Kasumi-1 (cell line): ENCODE results near the gene UTRN.

Experiments used
- DNase-seq, 2 experiments: peaks; one replicate each; lab custom pipeline; 2025; lab: John Stamatoyannopoulos, UW

UTRN gene

DNA sequence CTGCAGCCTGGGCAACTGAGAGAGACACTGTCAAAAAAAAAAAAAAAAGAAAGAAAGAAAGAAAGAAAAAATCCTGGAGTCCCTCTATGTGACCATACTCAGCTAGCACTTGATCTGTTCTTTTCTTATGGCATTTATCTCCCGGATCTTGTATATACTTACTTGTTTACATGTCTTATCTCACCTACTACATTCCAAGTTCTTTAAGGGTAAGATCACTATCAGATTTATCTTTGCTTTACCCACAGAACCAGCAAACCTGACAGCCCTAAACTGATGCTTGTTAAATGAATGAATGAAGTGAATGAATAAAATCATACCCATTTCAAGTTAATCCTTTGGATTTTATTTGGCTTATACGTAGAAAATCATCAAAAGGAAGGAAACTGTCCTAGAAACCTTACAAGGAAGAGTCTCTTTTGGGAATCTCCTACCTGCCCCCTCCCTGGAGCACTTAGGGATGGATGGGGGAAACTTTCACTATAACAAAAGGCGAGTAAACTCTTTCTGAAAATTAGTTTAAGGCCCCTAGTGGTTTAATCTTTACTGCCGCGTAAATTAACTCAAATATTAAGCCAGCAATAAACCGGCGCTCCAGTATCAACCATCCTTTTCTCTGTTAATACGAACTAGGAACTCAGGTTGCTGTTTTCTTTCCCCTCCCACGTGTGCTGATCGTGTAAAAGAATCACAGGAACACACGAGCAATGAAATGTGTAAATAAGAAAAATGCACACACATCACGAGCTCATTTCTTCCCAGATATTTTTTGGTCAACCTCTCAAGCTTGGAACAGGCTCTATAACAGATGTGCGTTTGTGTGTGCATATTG, 1.3 kb upstream of the UTRN start:
- DNase-seq: peak in 1 of 2 experiments; percentile 55

DNA sequence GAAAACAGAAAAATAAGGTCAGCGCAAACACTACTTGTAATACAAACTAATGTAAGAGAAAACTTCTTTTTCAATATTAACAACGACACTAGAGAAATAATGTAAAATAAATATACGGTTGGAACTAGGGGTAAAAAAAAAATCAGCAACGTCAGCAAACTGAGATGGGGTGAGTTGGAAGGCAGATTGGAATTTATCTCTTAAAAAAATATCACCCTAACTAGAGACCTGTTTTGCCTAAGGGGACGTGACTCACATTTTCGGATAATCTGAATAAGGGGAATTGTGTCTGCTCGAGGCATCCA, 705 bp upstream of the UTRN start:
- no peak for DNase-seq

DNA sequence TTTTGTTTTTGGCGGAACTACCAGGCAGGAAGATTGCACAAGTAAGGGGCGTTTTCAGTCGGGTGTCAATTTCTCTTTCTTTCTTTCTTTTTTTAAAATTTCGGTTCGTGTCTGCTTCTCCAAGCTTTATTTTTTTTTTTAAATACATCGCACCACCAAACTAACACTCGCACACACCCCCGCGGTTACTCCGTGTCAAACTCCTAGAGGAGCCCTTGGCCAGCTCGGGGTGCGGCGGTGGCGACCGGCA, 338 bp downstream of the UTRN start:
- DNase-seq: no peak

DNA sequence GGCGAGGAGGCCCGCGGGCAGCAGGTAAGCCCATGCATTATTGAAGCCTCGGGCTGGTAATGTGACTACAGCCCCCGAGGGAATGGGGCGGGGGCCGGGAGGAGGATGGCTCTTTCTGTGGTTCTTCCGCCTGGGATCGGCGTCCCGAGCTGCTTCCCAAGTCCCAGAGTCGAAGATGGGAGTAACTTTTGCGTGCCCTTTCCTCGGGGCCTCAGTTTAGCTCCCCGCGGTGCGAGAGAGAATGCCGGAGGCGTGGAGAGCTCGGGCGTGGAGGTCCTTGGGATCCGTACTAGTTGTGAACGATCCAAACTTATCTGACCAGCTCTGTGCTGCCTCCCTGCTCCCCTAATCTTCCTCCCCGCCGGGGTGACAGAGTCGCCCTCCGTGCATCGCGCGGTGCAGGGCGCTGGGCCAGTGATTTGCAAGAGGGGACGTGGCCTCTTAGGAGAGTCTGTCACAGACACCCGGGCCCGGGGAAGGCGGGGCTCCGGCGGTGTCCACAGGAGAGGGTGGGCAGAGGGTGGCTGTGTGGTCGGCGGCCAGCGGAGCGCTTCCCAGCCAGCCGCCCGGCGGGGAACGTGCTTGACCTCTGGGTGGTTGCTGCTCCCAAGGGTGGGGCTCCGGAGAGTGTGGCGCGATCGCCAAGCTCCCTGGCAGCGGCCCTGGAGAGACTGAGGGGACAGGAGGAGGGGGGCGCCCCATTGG, 815 bp downstream of the UTRN start:
- DNase-seq: peak in 1 of 2 experiments; percentile 36

DNA sequence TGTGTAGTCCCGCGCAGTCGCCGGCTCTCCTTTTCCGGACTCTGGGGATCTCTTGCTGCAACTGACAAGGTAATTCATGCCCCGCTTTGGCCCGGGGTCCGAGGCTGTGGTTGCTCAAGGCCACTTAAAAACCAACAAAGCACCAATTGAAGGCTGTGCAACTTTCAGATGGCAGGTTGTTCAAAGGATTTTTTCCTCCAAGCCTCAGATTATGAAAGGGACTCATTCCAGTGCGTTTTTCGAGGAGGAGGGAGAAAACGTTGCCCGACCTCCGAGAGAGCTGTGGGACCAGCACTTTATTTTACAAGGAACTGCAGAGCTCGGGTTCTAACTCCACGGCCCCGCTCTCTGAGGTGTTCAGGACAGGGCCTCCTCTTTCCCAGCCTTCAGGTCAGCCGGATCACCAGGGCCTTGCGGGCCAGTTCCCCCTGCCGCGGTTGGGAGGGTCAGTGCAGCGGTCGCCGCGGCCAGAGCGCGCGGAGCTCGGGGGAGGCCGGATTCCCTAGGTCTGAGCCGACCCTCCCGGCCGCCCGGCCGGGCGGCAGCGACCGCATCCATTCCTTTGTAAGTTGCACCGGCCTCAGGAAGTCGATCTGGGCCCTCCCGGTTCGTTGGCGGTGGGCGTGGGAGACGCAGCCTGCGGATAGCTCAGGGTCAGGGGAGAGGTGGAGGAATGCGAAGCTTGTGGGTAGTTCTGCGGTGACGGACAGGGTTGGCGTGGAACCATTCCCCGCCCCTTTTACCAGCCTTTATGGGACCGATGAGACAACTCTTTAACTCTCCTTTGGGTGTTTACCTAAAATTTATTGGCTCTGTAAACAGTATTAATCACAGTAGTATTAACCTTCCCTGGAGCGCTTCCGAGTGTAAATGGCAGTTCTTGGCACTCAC, 1.6 kb downstream of the UTRN start:
- peak; percentile 29 to 47 for DNase-seq

DNA sequence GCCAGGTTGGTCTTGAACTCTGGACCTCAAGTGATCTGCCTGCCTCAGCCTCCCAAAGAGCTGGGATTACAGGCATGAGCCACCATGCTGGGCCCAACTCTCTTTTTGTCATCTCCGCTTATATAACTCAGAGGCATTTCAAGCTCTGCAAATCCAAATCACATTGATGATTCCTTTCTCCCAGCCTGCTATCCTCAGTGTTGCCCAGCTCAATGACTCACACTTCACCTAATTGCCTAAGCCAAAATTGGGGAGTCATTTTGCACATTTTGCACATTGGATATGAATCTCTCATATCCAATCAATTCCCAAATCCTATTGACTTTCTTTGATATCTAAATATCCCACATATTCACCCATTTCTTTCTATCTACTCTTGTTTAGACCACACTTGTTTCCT, 3.9 kb downstream of the UTRN start:
- no peak for DNase-seq

DNA sequence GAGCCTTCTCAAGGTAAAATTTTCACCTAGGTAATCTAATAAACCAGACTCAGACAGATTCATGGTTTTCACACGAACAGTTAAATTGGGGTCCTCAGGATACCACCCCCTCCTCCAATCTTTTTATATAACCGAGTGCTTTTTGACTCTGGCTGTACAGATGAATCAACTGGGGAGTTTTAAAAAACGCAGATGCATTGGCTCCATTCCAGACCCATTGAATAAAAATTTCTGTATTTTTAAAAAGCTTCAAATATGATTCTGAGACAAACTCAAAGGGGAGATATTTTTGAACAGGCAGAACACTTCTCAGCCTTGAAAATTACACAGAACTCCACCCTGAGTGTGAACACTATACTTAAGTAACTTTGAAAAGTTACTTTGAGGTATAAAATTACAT, 7.2 kb downstream of the UTRN start:
- no peak for DNase-seq

DNA sequence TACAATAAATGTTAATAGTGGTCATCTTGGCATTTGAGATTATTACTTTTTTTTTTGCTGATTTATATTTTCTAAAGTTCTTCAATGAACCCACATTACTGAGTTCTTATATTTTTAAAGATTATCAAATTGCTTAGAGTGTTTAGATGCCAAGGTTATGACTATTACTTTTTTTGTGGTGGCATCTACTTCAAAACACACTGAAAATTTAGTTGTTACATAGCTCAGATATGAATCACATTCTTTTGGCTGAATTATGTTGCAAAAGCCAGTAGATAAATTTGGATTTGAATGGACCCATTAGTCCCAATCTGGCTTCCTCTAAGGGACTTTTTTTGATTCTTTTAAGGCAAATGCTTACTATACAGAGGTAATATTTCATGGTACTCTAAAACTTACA, 8.9 kb downstream of the UTRN start:
- no peak for DNase-seq

DNA sequence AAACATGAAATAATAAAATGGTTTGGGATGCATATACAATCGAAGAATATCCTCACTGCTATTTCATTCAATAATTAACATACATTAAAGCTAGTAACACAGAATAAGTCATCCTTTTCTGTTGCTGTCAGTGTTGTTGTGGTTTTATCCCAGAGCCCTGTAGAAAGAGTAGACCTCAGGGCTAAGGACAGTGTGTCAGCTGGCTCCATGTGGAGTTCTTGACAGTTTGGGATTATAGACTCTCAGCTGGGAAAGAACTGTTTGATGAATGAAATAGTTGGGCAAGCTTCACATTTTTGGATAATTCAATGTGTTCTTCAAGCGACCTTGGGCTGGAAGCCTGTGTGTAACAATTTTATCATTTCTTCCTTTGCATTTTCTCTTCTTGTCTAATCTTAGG, 10.1 kb downstream of the UTRN start:
- DNase-seq: no peak

DNA sequence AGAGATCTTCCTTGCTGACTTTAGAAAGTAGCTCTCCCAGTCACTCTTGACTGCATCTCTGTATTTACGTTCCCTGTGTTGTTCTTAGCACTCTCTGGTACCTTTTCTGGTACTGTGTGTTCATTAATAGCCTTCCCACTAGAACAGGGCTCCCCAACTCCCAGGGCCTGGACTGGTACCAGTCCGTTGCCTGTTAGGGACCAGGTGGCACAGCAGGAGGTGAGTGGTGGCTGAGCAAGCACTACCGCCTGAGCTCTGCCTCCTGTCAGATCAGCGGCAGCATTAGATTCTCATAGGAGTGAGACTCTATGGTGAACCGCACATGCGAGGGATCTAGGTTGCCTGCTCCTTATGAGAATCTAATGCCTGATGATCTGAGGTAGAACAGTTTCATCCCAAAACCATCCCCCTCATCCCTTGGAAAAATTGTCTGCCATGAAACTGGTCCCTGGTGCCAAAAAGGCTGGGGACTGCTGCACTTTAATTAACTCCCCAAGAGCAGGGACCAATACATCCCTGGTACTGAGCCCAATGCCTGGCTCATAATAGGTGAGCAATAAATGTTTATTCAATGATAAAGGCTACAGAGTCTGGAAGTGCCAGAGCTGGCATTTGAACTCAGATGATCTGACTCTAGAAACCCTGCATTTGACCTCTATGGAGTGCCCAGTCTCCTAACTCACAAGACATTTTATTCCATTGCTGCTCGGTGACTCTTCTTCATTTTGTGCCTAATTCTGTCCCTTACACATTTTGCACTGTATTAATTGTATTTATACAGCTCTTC, 11.0 kb downstream of the UTRN start:
- DNase-seq: no peak

DNA sequence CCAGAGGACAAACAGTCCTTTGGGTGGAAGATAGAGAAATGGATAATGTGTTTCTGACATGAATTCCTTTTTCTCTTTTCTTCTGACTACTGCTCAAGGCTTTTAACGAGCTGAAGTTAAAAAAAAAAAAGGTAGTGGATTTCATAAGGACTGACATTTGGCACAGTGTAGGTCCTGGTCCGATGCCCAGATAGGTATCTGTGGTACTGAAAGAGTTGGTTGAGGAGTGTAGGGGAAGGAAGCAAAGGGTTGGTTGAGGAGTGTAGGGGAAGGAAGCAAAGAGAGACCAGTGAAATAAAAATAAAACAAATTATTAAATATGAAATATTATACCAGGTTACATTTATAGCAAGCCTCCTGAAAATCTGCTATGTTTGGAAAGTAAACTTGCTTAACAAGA, 11.8 kb downstream of the UTRN start:
- DNase-seq: no peak

DNA sequence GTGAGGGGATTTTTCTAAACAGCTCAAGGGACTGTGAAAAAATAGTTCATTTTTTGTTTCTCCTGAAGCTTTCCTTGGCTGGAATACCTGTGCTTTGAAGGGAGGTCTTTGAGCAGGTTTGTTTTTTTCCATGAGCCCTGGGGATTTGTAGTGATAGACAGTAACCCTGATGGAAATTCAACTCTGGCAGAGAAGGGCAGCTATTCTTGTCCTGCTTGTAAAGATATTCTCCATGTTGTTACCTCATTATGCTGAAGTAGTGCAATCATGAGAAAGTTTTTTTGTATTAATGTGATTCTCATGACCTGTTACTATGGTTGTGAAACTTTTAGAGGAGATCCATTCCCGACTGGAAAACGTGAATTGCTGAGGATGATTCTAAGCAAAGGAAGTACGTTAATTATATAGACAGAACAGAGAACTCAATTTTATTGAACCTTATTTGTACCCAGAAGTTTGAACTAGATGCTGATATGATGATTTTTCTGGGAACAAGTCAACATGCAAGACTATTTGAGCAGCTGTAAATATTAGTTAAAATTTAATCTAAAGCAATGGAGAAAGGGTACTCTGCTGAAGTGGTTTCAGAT, 12.5 kb downstream of the UTRN start:
- no peak for DNase-seq

DNA sequence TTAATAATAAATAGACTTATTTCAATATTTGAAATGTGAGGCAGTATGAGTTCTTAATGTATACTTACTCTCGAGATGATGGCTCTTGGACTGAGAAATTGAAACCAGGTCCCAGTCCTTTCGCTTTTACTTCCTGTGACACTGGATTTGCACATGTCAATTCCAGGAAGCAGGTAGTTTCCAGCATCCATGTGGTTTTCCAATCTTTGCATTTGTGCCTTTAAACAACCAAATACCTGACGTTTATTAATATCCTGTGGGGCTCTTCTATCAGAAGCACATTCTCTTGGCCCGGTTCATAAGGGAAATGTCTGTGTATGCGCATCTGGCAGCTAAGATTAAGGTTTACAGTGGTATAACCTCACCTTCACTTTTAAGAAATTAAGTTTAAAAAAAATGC, 13.1 kb downstream of the UTRN start:
- DNase-seq: no peak

DNA sequence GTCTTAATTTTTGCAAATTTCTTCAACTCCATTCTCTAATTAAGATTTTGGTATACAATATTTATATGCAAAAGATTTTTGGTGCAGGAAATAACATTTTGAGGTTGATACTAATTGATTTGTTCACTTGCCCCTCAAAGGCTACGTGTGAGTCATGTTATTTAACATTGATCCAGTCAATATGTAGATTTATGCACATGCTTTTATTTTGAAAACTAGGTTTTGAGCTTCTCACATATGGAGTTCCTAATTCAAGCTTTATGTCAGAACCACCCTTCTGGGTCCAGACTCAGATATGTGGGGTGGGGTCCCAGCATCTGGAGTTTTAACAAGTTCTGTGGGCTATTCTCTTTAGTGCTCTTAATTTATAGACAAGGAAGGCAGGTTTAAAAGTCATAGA, 13.8 kb downstream of the UTRN start:
- no peak for DNase-seq

DNA sequence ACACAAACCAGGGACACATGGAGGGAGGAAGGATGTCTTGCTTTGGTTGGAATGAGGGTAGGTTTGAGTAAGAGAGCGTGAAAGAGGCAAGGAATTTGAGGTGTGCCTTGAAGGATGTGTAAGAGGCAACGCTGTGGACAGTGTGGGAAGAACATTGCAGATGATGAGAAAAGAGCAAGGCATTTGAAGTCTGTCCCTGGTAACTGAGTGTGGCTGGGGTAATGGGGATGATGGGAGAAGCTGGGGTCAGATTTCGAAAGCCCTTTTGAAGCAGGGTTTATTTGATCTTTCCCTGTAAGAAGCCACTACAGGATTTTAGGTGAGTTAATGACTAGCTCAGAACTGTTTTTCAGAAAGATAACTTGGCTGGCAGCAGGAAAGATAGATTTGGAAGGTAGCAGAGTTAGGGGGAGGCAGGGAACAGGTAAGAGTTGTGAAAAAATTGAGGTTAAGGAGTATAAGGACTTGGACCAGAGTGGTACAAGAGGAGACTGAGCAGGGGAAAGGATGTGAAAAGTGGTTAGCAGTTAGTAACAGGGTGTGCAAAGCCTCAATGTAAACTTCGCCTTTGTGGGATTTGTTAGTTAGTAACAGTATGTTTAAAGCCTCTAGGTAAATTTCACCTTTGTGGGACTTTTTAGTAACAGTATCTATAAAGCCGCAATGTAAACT, 17.7 kb downstream of the UTRN start:
- DNase-seq: no peak

DNA sequence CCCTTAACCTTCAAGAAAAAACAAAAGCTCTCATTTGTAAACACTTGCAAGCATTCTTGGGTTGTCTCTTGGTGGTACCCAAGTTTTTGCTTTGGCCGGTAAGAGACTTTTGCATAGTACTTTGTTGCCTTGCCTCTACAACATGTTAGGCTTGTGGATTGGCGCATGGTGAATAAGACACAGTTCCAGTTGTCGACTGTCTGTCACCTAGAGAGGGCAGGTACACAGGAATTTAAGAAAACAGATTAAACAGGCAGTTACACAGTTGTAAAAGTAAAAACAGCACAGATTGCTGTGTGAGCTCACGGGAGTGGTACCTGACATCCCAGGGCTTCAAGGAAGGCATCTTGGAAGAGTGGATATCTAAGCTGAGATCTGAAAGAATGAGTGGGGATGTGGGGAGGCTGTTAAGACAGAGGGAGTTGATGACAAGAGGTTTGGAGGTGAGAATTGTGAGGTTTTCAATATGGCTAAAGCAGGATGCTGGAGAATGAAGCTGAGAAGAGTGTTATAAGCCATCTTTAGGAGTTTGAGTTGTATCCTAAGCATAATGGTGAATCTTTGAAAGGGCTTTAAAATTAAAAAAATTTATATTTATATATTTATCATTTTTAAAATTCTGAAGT, 19.2 kb downstream of the UTRN start:
- DNase-seq: no peak

DNA sequence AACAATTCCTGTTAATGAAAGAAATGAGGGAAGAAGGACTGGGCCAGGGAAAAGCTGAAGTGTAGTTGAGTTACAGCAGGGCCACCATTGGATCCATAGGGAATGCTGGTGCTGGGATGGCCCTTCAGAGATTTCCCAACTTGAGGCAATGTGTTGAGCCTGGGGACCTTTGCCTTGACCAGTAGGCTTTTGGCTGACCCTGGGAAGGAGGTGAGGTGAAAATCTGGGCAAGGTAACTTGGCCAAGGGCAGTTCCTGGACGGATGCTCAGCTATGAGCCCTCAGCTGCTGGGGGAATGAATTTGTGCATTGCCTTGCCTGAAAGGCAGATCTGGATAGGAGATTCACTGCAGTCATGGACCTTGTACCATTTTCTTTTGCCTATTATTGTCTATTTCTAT, 20.4 kb downstream of the UTRN start:
- DNase-seq: no peak

DNA sequence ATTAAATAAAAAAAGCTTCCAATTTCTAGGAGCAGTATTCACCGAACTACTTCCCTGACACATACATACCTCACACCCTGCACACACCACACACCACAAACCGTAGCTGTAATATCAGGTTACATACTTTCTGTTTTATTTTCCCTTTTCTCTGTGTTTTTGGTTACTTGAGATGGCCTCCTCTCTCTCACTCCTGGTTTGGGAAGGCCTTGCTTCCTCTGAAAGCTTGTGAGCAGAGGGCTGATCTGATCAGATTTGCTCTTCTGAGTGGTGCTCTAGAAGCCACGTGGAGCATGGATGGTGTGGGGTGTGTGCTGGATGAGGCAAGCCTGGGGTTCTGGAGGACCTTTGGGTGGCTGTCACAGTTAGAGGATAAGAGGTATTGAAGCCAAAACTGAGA, 20.9 kb downstream of the UTRN start:
- DNase-seq: no peak

DNA sequence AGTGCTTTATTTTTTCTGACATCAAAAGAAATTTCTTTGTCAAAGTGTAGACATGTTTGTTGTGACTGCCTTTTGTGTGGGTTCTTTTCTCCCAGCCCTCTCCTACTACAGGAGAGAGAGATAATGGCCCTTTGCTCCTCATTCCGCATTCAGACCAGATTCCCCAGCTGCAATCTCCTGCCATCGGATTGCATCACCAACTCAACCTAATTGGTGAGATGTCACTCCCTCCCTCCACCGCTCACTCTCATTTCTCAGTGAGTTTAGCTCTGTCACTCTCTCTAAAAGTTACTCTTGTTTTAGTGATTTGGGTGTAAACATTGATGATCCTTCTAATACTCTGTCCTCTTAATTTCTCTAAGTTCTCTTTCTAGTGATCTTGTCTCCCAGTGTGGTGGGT, 22.7 kb downstream of the UTRN start:
- no peak for DNase-seq

DNA sequence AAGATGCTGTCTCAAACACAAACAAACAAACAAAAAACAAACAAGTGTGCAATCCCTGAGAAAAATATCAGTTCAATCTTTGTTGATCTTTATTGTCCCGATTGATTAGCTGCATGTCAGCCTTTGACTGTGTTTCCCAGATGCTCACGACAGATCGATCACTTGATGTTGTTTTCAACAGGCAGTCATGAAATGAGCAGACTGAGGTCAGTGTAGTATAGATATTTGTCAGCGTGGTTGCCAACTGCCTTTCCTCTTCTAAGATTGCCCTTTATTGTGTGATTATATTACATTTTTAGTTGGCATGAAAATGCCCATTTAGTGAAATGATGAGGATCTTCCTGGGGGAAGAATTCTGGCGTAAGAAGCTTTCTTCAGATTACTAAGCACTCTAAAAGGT, 25.6 kb downstream of the UTRN start:
- no peak for DNase-seq

DNA sequence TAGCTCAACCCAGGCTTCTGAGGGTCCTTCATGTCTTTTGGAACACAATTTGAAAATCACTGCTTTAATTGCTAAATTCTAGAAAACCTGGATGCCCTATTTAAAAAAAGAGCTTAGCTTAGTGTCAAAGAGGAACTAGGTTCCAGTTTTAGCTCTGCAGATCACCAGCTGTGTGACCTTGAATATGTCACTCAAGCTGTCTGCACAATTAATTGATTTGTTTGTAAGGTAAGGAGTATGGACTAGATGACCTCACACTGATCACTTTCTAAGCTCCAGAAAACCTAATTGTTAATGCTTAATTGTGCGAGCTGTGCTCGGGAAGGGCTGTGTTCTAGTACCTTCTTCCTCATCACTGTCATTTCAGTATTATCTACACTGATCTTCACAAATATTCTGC, 26.2 kb downstream of the UTRN start:
- DNase-seq: peak in 1 of 2 experiments; percentile 9
